ENCODE data around the gene MYO3A.

Gene MYO3A

GRCh38 chr10:25944771-25945170 is 10.7 kb downstream of the MYO3A start:
- no peak for DNase-seq (ENCODE audit: low read depth)
- TF ChIP-seq CTCF (IDR thresholded peaks at IDR 0.05; ENCODE audit: control insufficient read depth, extremely low read depth, insufficient read depth): no peak
- H3K4me3 ChIP-seq (ENCODE audit: low read depth, low read length): no peak overlapping the region

GRCh38 chr10:25952857-25953256 is 18.8 kb downstream of the MYO3A start:
- H3K4me3 ChIP-seq (ENCODE audit: low read depth, low read length): no peak overlapping the region
- no peak for DNase-seq (ENCODE audit: low read depth)
- TF ChIP-seq CTCF (IDR thresholded peaks at IDR 0.05; ENCODE audit: control insufficient read depth, extremely low read depth, insufficient read depth): no peak

GRCh38 chr10:25954851-25955250 is 20.8 kb downstream of the MYO3A start:
- no peak for DNase-seq (ENCODE audit: low read depth)
- no peak overlapping the region for H3K4me3 ChIP-seq (ENCODE audit: low read depth, low read length)
- TF ChIP-seq CTCF (IDR thresholded peaks at IDR 0.05; ENCODE audit: control insufficient read depth, extremely low read depth, insufficient read depth): no peak

- no peak overlapping the region for H3K4me3 ChIP-seq (ENCODE audit: low read depth, low read length)
- no peak for DNase-seq (ENCODE audit: low read depth)
- no peak for TF ChIP-seq CTCF (IDR thresholded peaks at IDR 0.05; ENCODE audit: control insufficient read depth, extremely low read depth, insufficient read depth)
Observed at GRCh38 chr10:25959540-25960232, 25.7 kb downstream of the MYO3A start.

- no peak overlapping the region for H3K4me3 ChIP-seq (ENCODE audit: low read depth, low read length)
- TF ChIP-seq CTCF (IDR thresholded peaks at IDR 0.05; ENCODE audit: control insufficient read depth, extremely low read depth, insufficient read depth): no peak
- no peak for DNase-seq (ENCODE audit: low read depth)
Observed at GRCh38 chr10:25965584-25965983, 31.6 kb downstream of the MYO3A start.

GRCh38 chr10:25966844-25967243 is 32.8 kb downstream of the MYO3A start:
- TF ChIP-seq CTCF (IDR thresholded peaks at IDR 0.05; ENCODE audit: control insufficient read depth, extremely low read depth, insufficient read depth): no peak
- DNase-seq (ENCODE audit: low read depth): no peak
- H3K4me3 ChIP-seq (ENCODE audit: low read depth, low read length): no peak overlapping the region

GRCh38 chr10:25972631-25973030 is 38.6 kb downstream of the MYO3A start:
- TF ChIP-seq CTCF (IDR thresholded peaks at IDR 0.05; ENCODE audit: control insufficient read depth, extremely low read depth, insufficient read depth): no peak
- no peak for DNase-seq (ENCODE audit: low read depth)
- H3K4me3 ChIP-seq (ENCODE audit: low read depth, low read length): no peak overlapping the region

All from LNCaP clone FGC (cell line).